Activated CD8-positive, alpha-beta T cell treated with anti-CD3 and anti-CD28 coated beads for 36 hours (primary cell): ENCODE data around the gene DLGAP1. TPM values are rescaled to one million over a fixed set of nuclear protein-coding genes. Genes with fewer than 3 reads are reported as not detected.

Source experiments
- ATAC-seq: fragments of 200-7000 bp; cut with Tn5 transposase; one replicate; pipeline ENCODE4 v1.10.0; 2021; ENCODE audit warnings: mild to moderate bottlenecking, moderate library complexity
- CTCF ChIA-PET: fragments of 350-600 bp; sonication (Branson Sonifier 250); formaldehyde crosslinking; loops from one replicate; lab custom pipeline; 2021; ENCODE audit warnings: antibody characterized with exemption; lab: Charles Lee
- POLR2A ChIA-PET: fragments of 350-600 bp; sonication (Branson Sonifier 250); formaldehyde crosslinking; loops from one replicate; lab custom pipeline; 2021; ENCODE audit warnings: antibody characterized with exemption; lab: Charles Lee
- DNase-seq: peaks from one replicate; pipeline ENCODE4 v3.0.0-alpha.2; 2020
- H3K27ac Mint-ChIP-seq: one replicate; pipeline ENCODE4 v1.8.0; 2021; ENCODE audit warnings: mild to moderate bottlenecking, mixed read lengths
- H3K27me3 Mint-ChIP-seq: one replicate; pipeline ENCODE4 v1.8.0; 2021; ENCODE audit warnings: mixed read lengths
- H3K36me3 Mint-ChIP-seq: one replicate; pipeline ENCODE4 v1.8.0; 2021; ENCODE audit warnings: low read depth, mixed read lengths
- H3K4me1 Mint-ChIP-seq: one replicate; pipeline ENCODE4 v1.8.0; 2021; ENCODE audit warnings: low read depth, mixed read lengths
- H3K4me3 Mint-ChIP-seq: one replicate; pipeline ENCODE4 v1.8.0; 2021; ENCODE audit warnings: mild to moderate bottlenecking, moderate library complexity, mixed read lengths
- H3K9me3 Mint-ChIP-seq: one replicate; pipeline ENCODE4 v1.8.0; 2021; ENCODE audit warnings: mixed read lengths
- CTCF ChIP-seq: fragments of 200-600 bp; IDR thresholded peaks from one replicate; pipeline ENCODE4 v1.8.0; 2022; ENCODE audit warnings: antibody characterized with exemption, mild to moderate bottlenecking
- intact Hi-C: fragments of 100-400 bp; cut with micrococcal nuclease; formaldehyde crosslinking; loops from one replicate; pipeline ENCODE4 v1.10.0; 2022
- total RNA-seq, 2 experiments: library from RNA; stranded (reverse); gene quantifications; one replicate each; pipeline ENCODE4 v1.2.3, GENCODE V29; 2021

DLGAP1 gene
- total RNA-seq, 2 experiments from 2014 or later: not detected

- ATAC-seq: no peak
- intact Hi-C loops: no loop called here
- H3K36me3 Mint-ChIP-seq: no peaks in the 10 kb centered on the region
- TF ChIP-seq CTCF: no peak
- ChIA-PET POLR2A (no interaction called here), CTCF (no interaction called here)
- no peaks in the 10 kb centered on the region for H3K9me3 Mint-ChIP-seq
- no peak for DNase-seq
- no peaks in the 10 kb centered on the region for H3K27me3 Mint-ChIP-seq
- no peaks in the 10 kb centered on the region for H3K4me1 Mint-ChIP-seq
- H3K4me3 Mint-ChIP-seq: no peak overlapping the region
- H3K27ac Mint-ChIP-seq: no peak overlapping the region
Measured at GRCh38 chr18:4248686-4249085, 206.4 kb downstream of the DLGAP1 start.

- ChIA-PET CTCF (no interaction called here), POLR2A (no interaction called here)
- ATAC-seq (no peak), DNase-seq (no peak)
- intact Hi-C loops: no loop called here
- H3K36me3 Mint-ChIP-seq: no peaks in the 10 kb centered on the region
- no peaks in the 10 kb centered on the region for H3K9me3 Mint-ChIP-seq
- no peak overlapping the region for H3K27ac Mint-ChIP-seq
- TF ChIP-seq CTCF: no peak
- no peaks in the 10 kb centered on the region for H3K4me1 Mint-ChIP-seq
- H3K4me3 Mint-ChIP-seq: no peak overlapping the region
- no peaks in the 10 kb centered on the region for H3K27me3 Mint-ChIP-seq
Measured at GRCh38 chr18:4246374-4246773, 208.7 kb downstream of the DLGAP1 start.

- CTCF ChIA-PET: no interaction called here
- no peaks in the 10 kb centered on the region for H3K9me3 Mint-ChIP-seq
Measured at GRCh38 chr18:4245456-4245855, 209.7 kb downstream of the DLGAP1 start.

GRCh38 chr18:4242431-4243161 is 212.5 kb downstream of the DLGAP1 start:
- no peak overlapping the region for H3K27ac Mint-ChIP-seq
- CTCF ChIA-PET: no interaction called here
- ATAC-seq: no peak

More at GRCh38 chr18:4245456-4245855, 209.7 kb downstream of the DLGAP1 start:
- POLR2A ChIA-PET: interaction anchor here (0.7 kb wide), 1 partner anchor 19 kb away, joined by 3 read pairs; no protein-coding TSS in a partner anchor
- intact Hi-C loops: no loop called here
- no peak for DNase-seq
- Mint-ChIP-seq H3K4me1 (no peaks in the 10 kb centered on the region), H3K4me3 (no peak overlapping the region), H3K36me3 (no peaks in the 10 kb centered on the region), H3K27me3 (no peaks in the 10 kb centered on the region), H3K27ac (no peak overlapping the region)
- no peak for TF ChIP-seq CTCF
- no peak for ATAC-seq

More at GRCh38 chr18:4242431-4243161, 212.5 kb downstream of the DLGAP1 start:
- no peaks in the 10 kb centered on the region for H3K36me3 Mint-ChIP-seq
- H3K4me1 Mint-ChIP-seq: no peaks in the 10 kb centered on the region
- no peak overlapping the region for H3K4me3 Mint-ChIP-seq
- intact Hi-C loops: no loop called here
- H3K9me3 Mint-ChIP-seq: peaks cover 3% of the 10 kb centered on the region
- POLR2A ChIA-PET: no interaction called here
- H3K27me3 Mint-ChIP-seq: no peaks in the 10 kb centered on the region
- no peak for DNase-seq
- no peak for TF ChIP-seq CTCF
